NCI-H2171 treated with DMSO at 0.1 percent for 48 hours (cell line): ENCODE measurements around the gene ANKFN1.
A peak's percentile ranks its signal among the peaks of the same experiment; 100 is the strongest.

Experiments
- DNase-seq: peaks from one replicate; lab custom pipeline; 2025; lab: John Stamatoyannopoulos, UW

Gene ANKFN1

GRCh38 chr17:56447171-56447570 lies 293.9 kb downstream of the ANKFN1 start:
- DNase-seq: no peak

- DNase-seq: no peak
Measured at GRCh38 chr17:56448371-56448770, 295.1 kb downstream of the ANKFN1 start.

GRCh38 chr17:56449176-56449575 lies 295.9 kb downstream of the ANKFN1 start:
- no peak for DNase-seq

GRCh38 chr17:56451629-56452028 lies 298.4 kb downstream of the ANKFN1 start:
- no peak for DNase-seq

GRCh38 chr17:56452461-56452860 lies 299.2 kb downstream of the ANKFN1 start:
- no peak for DNase-seq

- no peak for DNase-seq
Measured at GRCh38 chr17:56457501-56457900, 304.2 kb downstream of the ANKFN1 start.

- DNase-seq: no peak
Measured at GRCh38 chr17:56465886-56466285, 312.6 kb downstream of the ANKFN1 start.

GRCh38 chr17:56468840-56469239 lies 315.6 kb downstream of the ANKFN1 start:
- peak; percentile 67 for DNase-seq

GRCh38 chr17:56471696-56472095 lies 318.4 kb downstream of the ANKFN1 start:
- DNase-seq: no peak

GRCh38 chr17:56475116-56475515 lies 321.8 kb downstream of the ANKFN1 start:
- DNase-seq: no peak

GRCh38 chr17:56478836-56479447 lies 325.7 kb downstream of the ANKFN1 start:
- peak; percentile 7 for DNase-seq

GRCh38 chr17:56480501-56480900 lies 327.2 kb downstream of the ANKFN1 start:
- DNase-seq: peak; percentile 22

GRCh38 chr17:56481659-56482058 lies 328.4 kb downstream of the ANKFN1 start:
- peak; percentile 53 for DNase-seq

- DNase-seq: no peak
Measured at GRCh38 chr17:56482229-56482628, 329.0 kb downstream of the ANKFN1 start.

GRCh38 chr17:56486732-56487131 lies 333.5 kb downstream of the ANKFN1 start:
- no peak for DNase-seq

- no peak for DNase-seq
Measured at GRCh38 chr17:56488800-56489199, 335.5 kb downstream of the ANKFN1 start.

- no peak for DNase-seq
Measured at GRCh38 chr17:56489980-56490379, 336.7 kb downstream of the ANKFN1 start.

- DNase-seq: no peak
Measured at GRCh38 chr17:56495556-56495955, 342.3 kb downstream of the ANKFN1 start.

GRCh38 chr17:56497132-56497531 lies 343.9 kb downstream of the ANKFN1 start:
- no peak for DNase-seq

- peak; percentile 6 for DNase-seq
Measured at GRCh38 chr17:56499799-56500388, 346.6 kb downstream of the ANKFN1 start.

GRCh38 chr17:56502120-56502654 lies 348.9 kb downstream of the ANKFN1 start:
- DNase-seq: no peak

GRCh38 chr17:56505154-56505756 lies 352.0 kb downstream of the ANKFN1 start:
- DNase-seq: no peak

- no peak for DNase-seq
Measured at GRCh38 chr17:56506349-56506748, 353.1 kb downstream of the ANKFN1 start.
